Stimulated activated CD8-positive, alpha-beta memory T cell treated with anti-CD3 and anti-CD28 coated beads, Interleukin-15, amount 100 ng/mL, for 48 hours (primary cell): ENCODE data around the gene CCDC175.

Experiments used
- DNase-seq, 2 donors: peaks; one replicate each; pipeline ENCODE4 v3.0.0-alpha.2; 2020; ENCODE audit warnings: low read depth in 2 of 2

CCDC175 gene

DNA sequence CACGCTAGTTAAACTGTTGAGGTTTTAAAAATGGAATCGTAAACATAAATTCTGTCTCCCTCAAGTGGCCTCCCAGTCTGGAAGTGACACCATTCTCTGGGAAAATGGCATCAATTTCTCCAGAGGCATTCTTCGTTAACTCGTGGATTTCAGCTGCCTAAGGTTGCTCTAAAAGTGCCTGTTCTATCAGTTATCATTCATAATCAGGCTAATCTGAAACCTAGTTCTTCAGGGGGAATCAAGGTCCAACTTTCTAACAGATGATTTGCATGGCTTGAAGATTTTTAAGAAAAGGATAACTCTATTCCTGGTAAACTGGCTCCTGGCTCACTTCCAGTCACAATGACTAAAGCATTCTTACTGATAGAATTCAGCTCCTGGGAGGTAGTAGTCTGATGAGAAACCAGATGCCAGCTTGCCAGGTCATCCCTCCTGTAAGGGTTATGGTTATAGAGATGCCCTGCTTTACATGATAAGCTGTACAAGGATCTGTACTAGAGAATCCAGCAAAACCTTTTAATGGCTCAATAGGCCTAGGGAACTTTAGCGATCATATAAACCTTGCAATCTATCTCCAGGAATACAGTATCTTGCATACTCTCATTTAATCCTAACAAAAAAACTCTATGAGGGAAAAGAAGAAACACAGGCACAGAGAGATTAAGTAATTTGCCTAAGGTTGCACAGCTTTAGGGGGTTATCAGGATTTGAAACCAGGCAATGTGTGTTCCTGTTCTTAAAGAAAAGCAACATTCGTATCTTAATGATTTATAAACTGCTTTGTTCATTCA lies 93.9 kb downstream of the CCDC175 start:
- no peak for DNase-seq

DNA sequence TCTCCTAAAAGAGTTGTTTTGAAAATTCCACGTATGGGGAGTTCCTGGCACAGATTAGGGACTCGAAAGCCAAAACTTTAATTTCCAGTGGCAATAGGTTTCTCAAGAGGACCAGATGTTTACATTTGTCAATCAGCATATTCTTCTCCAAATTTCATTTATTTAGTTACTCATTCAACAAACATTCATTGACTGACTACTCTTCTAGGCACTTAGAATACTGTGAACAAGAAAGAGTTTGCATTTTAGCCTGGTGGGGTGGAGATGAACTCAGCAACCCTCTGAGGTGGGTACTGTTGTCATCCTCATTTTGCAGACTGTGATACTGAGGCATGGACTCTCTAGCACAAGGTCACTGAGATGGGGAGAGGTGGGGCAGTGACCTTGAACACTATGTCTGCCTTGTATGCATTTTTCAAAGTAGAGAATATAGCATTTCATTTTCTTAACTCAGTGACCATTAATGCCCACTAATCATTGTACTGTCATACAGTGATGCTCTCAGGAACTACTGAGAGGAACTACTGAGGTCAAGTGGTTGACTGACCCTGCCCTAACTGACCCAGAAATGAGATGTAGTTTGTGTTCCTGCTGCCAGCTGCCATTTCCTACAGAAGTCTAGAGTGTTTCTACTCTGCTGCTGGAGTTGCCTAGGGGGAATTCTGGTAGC lies 94.6 kb downstream of the CCDC175 start:
- DNase-seq = no peak

DNA sequence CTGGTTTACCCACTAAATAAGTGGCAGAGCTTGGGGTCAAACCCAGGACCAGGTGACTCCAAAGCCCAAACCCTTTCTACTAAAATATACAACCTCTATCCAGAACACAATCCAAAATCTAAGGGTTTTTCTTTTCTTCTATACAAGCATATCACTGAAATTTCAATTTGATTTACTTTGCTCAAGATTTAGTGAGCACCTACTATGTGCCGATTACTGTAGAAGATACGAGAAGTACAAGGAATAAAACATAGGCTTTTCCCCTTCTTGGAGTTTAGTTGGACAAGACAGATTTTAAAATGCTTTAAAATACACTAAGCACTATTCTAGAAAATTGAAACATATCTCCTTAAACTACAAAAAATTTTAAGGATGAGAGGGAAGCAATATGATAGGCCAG lies 95.2 kb downstream of the CCDC175 start:
- DNase-seq = no peak

DNA sequence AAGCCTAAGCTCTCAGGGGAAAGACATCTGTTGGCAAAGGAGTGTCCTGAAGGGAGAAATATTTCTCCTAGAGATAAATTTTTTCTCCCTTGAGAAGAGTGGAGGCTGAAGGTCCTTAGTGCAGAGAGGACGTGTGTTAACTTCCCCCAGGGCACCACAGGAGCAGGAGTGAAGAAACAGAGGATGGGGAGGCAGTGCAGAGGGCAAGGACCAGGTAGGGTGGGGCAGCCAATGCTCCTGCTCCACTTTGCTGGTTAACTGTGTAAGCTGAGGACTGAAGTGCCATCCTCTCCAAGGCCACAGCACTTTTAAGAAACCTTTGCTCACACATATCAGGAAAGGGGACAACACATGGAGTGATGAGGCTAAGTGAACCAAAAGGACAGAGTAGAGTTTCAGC lies 96.4 kb downstream of the CCDC175 start:
- no peak for DNase-seq

DNA sequence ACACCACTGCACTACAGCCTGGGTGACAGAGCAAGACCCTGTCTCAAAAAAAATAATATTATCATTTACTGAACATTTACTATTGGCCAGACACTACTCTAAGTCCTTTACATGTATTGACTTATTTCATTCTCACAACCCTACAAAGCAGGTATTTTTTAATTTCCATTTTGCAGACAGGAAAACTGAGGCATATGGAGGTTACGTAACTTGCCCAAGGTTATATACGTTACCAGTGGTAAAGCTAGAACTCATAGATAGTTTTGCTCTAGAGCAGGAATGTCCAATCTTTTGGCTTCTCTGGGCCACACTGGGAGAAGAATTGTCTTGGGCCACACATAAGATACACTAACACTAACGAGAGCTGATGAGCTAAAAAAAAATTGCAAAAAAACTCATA lies 98.1 kb downstream of the CCDC175 start:
- no peak for DNase-seq

DNA sequence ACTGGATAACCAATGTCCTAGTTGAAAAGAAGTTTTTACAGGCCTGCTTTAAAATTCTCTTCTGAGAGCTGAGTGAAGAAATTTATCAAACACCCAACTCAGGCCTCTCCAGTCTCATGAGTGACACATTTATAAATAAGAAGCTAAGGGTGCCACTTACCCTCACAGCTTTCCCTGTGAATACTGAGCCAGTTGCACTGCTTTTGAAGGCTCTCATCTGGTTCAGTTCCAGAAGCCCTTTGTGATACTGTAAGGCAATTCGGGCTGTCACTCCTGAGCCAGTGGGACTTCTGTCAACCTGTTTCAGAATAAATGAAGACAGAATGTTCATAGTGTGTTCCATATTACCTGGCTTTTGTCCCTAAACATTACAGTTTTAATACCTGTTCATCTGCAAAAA lies 100.9 kb downstream of the CCDC175 start:
- no peak for DNase-seq

DNA sequence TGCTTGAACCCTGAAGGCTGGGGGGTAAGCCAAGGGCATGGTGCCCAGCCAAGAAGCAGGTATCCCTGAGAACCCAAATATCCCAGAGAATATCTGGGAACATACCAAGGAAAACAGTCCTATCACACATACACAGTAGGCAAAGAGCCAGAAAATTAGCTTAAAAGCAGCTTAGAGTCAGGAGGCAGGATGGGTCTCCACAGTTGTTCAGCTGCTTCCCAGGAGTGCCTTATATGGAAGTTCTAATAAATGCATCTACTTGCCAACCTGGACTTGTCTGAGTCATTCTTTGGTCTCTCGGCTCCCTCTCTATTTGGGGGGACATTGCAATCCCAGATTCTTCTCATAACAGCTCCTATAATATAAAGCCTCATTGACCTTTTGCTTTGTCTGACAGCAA lies 102.4 kb downstream of the CCDC175 start:
- no peak for DNase-seq

DNA sequence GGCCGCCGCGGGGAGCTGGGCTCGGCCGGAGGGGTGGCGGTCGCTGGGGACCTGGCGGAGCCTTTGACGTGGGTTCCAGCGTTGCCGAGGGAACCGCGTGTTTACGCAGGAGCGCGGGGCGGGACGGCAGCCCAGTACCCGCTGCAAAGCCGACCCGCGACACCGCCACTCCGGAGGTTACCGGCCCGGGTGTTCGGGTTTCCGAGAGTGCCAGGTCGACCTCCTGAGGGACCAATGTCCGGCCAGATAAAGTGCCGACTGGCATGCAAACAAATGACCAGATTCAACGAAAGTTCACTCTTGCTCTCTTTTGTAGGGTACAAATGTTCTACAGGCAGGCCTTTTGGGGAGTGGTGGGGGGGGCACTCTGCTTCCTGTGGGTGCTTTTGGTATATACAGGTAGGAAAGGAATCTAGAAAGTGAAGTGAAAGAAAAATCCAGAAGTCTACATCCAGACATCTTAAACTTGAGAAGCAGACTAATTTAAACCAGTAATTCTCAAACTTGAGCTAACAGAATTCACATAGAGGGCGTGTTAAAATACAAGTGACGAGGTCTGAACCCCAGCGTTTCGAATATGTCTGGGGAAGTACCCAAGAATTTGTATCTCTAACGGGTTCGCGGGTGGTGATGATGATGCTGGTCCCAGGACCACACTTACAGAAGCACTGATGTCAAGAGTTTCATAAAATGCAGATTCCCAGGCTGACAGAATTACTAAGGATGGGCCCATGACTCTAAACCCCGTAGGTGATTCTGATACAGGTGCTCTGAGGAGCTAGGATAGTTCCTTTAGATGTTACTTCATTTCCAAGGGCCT lies 111.1 kb downstream of the CCDC175 start, which contains the start of gene GPR135:
Gene GPR135 (minus strand): TSS at position 65 of the 820 bp plus-strand sequence. CDS start 154 bp downstream, outside the sequence.
- no peak for DNase-seq

DNA sequence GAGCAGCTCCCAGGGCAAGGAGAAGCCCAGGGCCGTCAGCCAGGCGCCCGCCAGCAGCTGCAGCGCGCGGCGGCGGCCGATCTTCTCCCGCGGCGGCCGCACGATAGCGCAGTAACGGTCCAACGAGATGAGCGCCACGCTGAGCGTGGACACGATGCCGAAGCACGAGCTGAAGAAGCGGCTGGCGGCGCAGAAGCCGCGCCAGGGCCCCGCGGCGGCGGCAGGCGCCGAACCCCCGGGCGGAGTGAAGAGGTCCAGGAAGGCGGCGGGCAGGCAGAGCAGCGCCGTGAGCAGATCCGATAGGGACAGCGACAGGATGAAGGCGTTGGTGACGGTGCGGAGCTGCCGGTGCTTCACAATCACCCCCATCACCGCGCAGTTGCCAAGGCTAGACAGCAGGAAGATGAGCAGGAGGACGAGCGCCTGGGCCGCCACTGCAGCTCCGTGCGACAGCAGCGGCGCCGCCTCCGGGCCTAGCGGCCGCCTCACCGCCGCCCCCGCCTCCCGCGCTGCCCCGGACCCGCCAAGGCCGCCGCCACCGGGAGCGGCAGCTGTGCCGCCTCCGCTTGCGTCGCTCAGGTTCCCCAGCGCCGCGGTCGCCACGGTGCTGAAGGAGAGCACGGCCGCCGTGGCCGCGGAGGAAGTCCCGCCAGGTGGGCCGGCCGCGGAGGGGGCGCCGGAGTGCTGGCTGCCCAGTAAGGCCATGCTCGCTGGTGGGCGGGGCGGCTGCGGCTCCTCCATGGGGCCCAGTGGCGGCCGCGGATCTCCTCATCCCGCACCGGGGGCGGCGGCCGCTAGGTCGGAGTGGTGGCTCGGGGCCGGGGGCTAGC lies 111.9 kb downstream of the CCDC175 start:
- DNase-seq = peak; percentile 15 to 30

DNA sequence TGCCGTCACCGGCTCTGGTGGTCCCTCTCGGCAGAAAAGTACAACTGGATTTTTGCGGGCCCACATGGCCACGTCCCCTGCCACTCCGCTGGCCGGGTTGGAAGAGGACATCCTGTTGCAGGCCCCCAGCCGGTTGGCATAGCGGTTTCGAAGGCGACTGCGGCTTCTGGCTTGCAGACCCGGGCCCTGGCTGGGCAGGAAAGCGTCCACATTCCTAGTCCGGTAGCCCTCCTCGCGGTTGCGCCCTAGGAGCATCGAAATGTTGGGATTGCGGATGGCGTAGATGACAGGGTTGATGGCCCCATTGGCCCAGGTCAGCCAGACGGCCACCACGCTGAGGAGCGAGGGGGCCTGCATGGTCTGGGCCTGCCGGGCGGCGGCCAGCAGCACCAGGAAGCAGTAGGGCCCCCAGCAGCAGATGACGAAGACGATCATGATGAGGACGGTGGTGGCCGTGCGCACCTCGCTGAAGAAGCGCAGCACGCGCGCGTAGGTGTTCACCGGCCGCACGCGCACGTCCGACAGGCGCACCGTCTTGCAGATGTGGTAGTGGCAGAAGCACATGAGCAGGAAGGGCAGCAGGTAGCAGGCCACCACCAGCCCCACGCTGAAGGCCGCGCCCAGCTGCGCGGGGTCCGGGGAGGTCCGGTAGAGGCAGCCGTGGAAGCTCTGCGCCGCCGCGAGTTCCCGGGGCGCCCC lies 112.7 kb downstream of the CCDC175 start:
- peak; percentile 25 to 29 for DNase-seq

DNA sequence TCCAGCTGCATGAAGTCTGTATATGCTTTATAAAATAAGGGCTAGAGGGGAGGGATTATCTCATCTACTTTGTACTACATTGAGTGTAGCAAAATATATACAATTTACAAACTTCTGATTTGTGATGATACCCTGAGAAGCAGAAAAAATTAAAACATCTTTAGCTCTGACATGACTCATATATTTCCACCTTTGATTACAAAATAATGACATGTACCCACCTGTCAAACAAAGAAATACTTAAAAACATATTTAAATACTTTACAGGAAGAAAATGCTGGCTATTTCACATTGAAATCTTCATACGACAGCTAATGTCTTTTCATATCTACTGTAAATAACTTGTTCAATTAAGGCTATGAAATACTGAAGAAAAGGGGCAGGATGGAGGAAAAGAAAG lies 114.7 kb downstream of the CCDC175 start:
- no peak for DNase-seq

DNA sequence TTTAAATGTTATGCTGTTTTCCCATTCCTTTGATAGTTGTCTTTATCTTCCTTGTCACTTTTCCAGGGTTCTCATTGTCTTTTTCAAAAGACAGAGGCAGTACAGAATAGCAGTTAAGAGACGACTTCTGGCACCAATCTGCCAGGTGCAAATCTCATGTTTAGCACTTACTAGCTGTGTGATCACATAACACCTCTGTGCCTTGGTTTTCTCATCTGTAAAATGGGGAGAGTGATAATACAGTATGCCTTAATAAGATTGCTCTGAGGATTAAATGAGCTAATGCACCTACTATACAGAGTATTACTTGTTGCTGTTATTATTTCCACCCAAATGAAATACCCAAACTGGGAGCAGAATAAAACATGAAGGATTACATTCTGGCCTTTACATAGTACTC lies 116.2 kb downstream of the CCDC175 start:
- DNase-seq = no peak

DNA sequence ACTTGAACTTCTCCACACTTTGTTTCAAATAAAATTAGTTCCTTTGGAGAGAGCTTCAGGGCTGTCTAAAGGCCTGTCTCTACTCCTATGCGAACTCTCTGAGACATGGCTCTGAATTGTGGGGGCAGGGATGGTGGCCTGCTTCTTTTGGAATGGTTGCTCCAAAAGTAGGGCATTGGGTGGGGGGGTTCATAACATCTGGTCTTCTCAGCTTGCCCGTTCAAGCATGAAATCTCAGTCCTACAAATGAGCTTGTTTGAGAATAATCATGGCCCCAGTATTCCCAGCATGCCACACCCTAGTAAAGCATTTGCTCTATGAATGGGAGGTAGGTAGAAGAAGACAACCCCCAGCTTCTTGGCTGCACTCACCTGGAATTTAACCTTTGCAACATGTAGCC lies 118.1 kb downstream of the CCDC175 start:
- no peak for DNase-seq

DNA sequence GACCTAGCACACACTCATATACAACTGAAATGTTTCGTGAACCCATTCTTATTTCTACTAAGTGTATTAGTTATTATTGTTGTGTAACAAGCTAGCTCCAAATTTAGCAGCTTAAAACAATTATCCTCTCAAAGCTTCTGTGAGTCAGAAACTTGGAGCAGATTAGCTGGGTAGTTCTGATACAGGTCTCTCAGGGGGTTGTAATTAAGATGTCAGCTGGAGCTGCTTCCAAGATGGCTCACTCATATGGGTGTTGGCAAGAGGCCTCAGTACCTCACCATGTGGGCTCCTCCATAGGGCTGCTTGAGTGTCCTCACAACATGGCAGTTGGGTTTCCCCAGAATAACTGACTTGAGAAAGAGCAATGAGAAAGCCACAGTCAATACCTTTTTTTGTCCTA lies 121.2 kb downstream of the CCDC175 start:
- DNase-seq = no peak
